CD14-positive monocyte (primary cell): ENCODE measurements around the gene OR6P1. TPM values are rescaled to one million over a fixed set of nuclear protein-coding genes. Genes with fewer than 3 reads are reported as not detected.

Source experiments
- DNase-seq, 3 donors: peaks; one replicate each; pipeline ENCODE4 v3.0.0-alpha.2; 2011 to 2022
- H2AFZ ChIP-seq: 2 replicates; pipeline ENCODE4 v1.6.0; 2012; ENCODE audit warnings: mild to moderate bottlenecking, low read depth, low read length, inconsistent platforms; ENCODE audit not compliant: insufficient read depth, poor library complexity, severe bottlenecking
- H3K27ac ChIP-seq, 2 donors: 1 replicate in 1 of 2; 2 replicates in 1 of 2; pipeline ENCODE4 v1.5.1; 2012 to 2013; ENCODE audit warnings: low read length in 2 of 2, control low read depth in 1 of 2, inconsistent platforms in 1 of 2, low read depth in 1 of 2, mild to moderate bottlenecking in 1 of 2
- H3K27me3 ChIP-seq, 2 donors: one replicate each; pipeline versions ENCODE4 v1.6.0 to v1.6.1; 2011 to 2013; ENCODE audit warnings: low read length in 2 of 2; ENCODE audit not compliant: control insufficient read depth in 2 of 2, insufficient read depth in 2 of 2
- H3K36me3 ChIP-seq, 2 donors: replicated peaks in 1 of 2; 1 replicate in 1 of 2; 2 replicates in 1 of 2; pipeline versions ENCODE4 v1.5.1 to v1.6.1; 2012 to 2013; ENCODE audit warnings: low read length in 2 of 2, control low read depth in 1 of 2, inconsistent platforms in 1 of 2, mild to moderate bottlenecking in 1 of 2; ENCODE audit not compliant: insufficient read depth in 2 of 2, control insufficient read depth in 1 of 2
- H3K4me1 ChIP-seq, 2 donors: 1 replicate in 1 of 2; 2 replicates in 1 of 2; pipeline versions ENCODE4 v1.5.1 to v1.6.1; 2012 to 2013; ENCODE audit warnings: low read length in 2 of 2, control low read depth in 1 of 2, inconsistent platforms in 1 of 2, mild to moderate bottlenecking in 1 of 2, moderate library complexity in 1 of 2; ENCODE audit not compliant: insufficient read depth in 2 of 2, control insufficient read depth in 1 of 2
- H3K4me2 ChIP-seq: replicated peaks from 2 replicates; pipeline ENCODE3; 2012; ENCODE audit warnings: low read length, moderate library complexity, mild to moderate bottlenecking; ENCODE audit not compliant: poor library complexity, severe bottlenecking; ENCODE audit errors: extremely low read depth
- H3K4me3 ChIP-seq, 3 experiments: fragments of 200-600 bp in 1 of 3; sonication (generic) in 1 of 3; replicated peaks in 1 of 3; 1 replicate in 2 of 3; 2 replicates in 1 of 3; pipeline ENCODE4 v1.5.1; 2011 to 2013; ENCODE audit warnings: low read length in 3 of 3, mild to moderate bottlenecking in 3 of 3, control low read depth in 2 of 3, low read depth in 2 of 3, inconsistent platforms in 1 of 3, moderate library complexity in 1 of 3
- H3K79me2 ChIP-seq: 2 replicates; pipeline ENCODE4 v1.6.0; 2012; ENCODE audit warnings: mild to moderate bottlenecking, control low read depth, inconsistent platforms, low read length, moderate library complexity; ENCODE audit not compliant: insufficient read depth
- H3K9ac ChIP-seq: 2 replicates; pipeline ENCODE4 v1.6.0; 2017; ENCODE audit warnings: low read length, mild to moderate bottlenecking; ENCODE audit not compliant: insufficient read depth, poor library complexity, severe bottlenecking
- H3K9me3 ChIP-seq, 2 donors: replicated peaks in 1 of 2; 1 replicate in 1 of 2; 2 replicates in 1 of 2; pipeline versions ENCODE4 v1.5.1 to v1.6.1; 2012 to 2013; ENCODE audit warnings: low read length in 2 of 2, control low read depth in 1 of 2; ENCODE audit not compliant: control insufficient read depth in 1 of 2, insufficient read depth in 1 of 2
- H4K20me1 ChIP-seq: 2 replicates; pipeline ENCODE4 v1.6.0; 2012; ENCODE audit warnings: mild to moderate bottlenecking, low read length, control low read depth, moderate library complexity; ENCODE audit not compliant: insufficient read depth
- H3K27ac Mint-ChIP-seq, 7 donors: one replicate each; pipeline ENCODE4 v1.8.0; 2020; ENCODE audit warnings: mild to moderate bottlenecking in 7 of 7, mixed read lengths in 7 of 7, moderate library complexity in 6 of 7, inconsistent platforms in 2 of 7
- H3K27me3 Mint-ChIP-seq, 3 donors: one replicate each; pipeline ENCODE4 v1.8.0; 2021 to 2022; ENCODE audit warnings: low read depth in 3 of 3, mild to moderate bottlenecking in 3 of 3, mixed read lengths in 3 of 3, moderate library complexity in 3 of 3, inconsistent platforms in 1 of 3
- H3K36me3 Mint-ChIP-seq, 2 donors: one replicate each; pipeline ENCODE4 v1.8.0; 2020; ENCODE audit warnings: mixed read lengths in 2 of 2, inconsistent platforms in 1 of 2, mild to moderate bottlenecking in 1 of 2
- H3K4me1 Mint-ChIP-seq: one replicate; pipeline ENCODE4 v1.8.0; 2020; ENCODE audit warnings: mild to moderate bottlenecking, mixed read lengths
- H3K4me3 Mint-ChIP-seq, 2 donors: one replicate each; pipeline ENCODE4 v1.8.0; 2020; ENCODE audit warnings: mild to moderate bottlenecking in 2 of 2, mixed read lengths in 2 of 2, moderate library complexity in 1 of 2
- H3K9me3 Mint-ChIP-seq, 7 donors: one replicate each; pipeline ENCODE4 v1.8.0; 2020 to 2022; ENCODE audit warnings: mixed read lengths in 7 of 7, mild to moderate bottlenecking in 6 of 7, moderate library complexity in 6 of 7, inconsistent platforms in 2 of 7
- WGBS: methylation state at CpG from one replicate; pipeline ENCODE4 v1.1.5; 2013; ENCODE audit warnings: missing lambda C conversion rate; ENCODE audit not compliant: insufficient coverage; 5-methylcytosine and 5-hydroxymethylcytosine counted together
- intact Hi-C, 2 donors: fragments of 100-400 bp; cut with micrococcal nuclease; formaldehyde crosslinking; loops; one replicate each; pipeline versions ENCODE4 v1.15.0 to v1.15.1; 2023
- polyA plus RNA-seq, 3 donors: library from polyadenylated mRNA; depleted of rRNA in 1 of 3; unstranded in 2 of 3; stranded (reverse) in 1 of 3; fragments of 300-500 nt in 2 of 3; fragments of >200 nt in 1 of 3; fragmentation: Illumina TruSeq in 2 of 3; gene quantifications; 1 replicate in 2 of 3; 2 replicates in 1 of 3; pipeline ENCODE4 v1.2.3, GENCODE V29; 2012 to 2021
- TF ChIP-seq, protein P1 (sequence below): fragments of 200-600 bp; IDR thresholded peaks from one replicate; pipeline ENCODE4 v1.8.0; 2022; ENCODE audit warnings: antibody characterized with exemption, mild to moderate bottlenecking

OR6P1 gene
- polyA plus RNA-seq, 3 donors = not detected

DNA sequence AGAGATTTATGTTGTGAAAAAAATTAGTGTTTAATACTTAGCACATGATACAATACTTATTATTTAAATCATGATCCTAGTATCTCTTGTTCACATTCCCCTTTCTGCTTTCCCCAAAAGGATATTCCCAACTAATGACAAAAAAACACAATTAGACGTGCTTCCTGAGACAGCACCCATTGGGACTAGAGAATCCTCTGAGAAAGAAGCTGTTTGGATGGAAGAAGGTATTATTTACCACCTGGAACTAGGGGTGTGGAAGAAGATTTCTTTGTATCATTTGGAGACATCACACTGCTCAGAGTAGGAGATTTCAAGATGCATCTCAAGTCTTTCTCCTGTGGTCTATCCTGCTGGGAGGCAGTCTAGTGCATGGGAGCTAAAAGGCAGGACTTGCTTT lies 34.6 kb upstream of the OR6P1 start, which contains the start of gene OR10Z1:
OR10Z1 (plus strand) TSS at position 301 of the 400 bp plus-strand sequence. CDS start 1,171 bp downstream, outside the sequence.
- no peak for DNase-seq

DNA sequence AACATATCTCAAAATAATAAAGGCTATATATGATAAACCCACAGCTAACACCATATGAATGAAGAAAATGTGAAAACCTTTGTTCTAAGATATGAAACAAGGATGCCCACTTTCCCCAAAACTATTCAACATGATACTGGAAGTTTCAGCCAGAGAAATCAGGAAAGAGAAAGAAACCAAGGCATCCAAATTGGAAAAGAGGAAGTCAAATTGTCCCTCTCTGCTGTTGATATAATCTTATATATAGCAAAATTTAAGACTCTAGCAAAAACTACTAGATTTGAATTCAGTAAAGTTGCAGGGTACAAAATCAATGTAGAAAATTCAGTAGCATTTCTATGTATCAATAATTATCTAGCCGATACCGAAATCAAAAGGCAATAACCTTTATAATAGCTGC lies 30.4 kb upstream of the OR6P1 start:
- Histone ChIP-seq H3K9me3 (peaks cover 23 to 24% of the 10 kb centered on the region in 2 donors), H3K9ac (no peak overlapping the region), H3K27me3 (no peaks in the 10 kb centered on the region), H3K36me3 (no peaks in the 10 kb centered on the region), H3K27ac (no peak overlapping the region), H3K4me3 (no peak overlapping the region), H3K79me2 (no peaks in the 10 kb centered on the region), H4K20me1 (no peaks in the 10 kb centered on the region), H3K4me2 (no peak overlapping the region), H2AFZ (no peak overlapping the region), H3K4me1 (no peaks in the 10 kb centered on the region)
- TF ChIP-seq, protein P1, sequence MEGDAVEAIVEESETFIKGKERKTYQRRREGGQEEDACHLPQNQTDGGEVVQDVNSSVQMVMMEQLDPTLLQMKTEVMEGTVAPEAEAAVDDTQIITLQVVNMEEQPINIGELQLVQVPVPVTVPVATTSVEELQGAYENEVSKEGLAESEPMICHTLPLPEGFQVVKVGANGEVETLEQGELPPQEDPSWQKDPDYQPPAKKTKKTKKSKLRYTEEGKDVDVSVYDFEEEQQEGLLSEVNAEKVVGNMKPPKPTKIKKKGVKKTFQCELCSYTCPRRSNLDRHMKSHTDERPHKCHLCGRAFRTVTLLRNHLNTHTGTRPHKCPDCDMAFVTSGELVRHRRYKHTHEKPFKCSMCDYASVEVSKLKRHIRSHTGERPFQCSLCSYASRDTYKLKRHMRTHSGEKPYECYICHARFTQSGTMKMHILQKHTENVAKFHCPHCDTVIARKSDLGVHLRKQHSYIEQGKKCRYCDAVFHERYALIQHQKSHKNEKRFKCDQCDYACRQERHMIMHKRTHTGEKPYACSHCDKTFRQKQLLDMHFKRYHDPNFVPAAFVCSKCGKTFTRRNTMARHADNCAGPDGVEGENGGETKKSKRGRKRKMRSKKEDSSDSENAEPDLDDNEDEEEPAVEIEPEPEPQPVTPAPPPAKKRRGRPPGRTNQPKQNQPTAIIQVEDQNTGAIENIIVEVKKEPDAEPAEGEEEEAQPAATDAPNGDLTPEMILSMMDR = no peak
- Mint-ChIP-seq H3K27me3 (peaks cover 0 to 3% (median 0%) of the 10 kb centered on the region in 3 donors), H3K27ac (no peak overlapping the region), H3K36me3 (peaks cover 0 to 3% of the 10 kb centered on the region in 2 donors), H3K4me3 (no peak overlapping the region), H3K9me3 (peaks cover 25 to 37% (median 35%) of the 10 kb centered on the region in 7 donors), H3K4me1 (no peaks in the 10 kb centered on the region)
- DNase-seq = no peak
- no CpG with 5 or more reads among the region's 2 CpGs for whole genome bisulfite sequencing
- intact Hi-C loops = no loop called here

More for the DNA sequence above, 34.6 kb upstream of the OR6P1 start, which contains the start of gene OR10Z1:
- intact Hi-C loops = no loop called here
- Mint-ChIP-seq H3K4me3 (no peak within 1 kb of the TSS), H3K4me1 (no peaks in the 10 kb centered on the region), H3K9me3 (peaks cover 0 to 2% (median 0%) of the 10 kb centered on the region in 7 donors), H3K27ac (no peak within 1 kb of the TSS), H3K36me3 (no peaks in the 10 kb centered on the region), H3K27me3 (peaks cover 0 to 3% (median 0%) of the 10 kb centered on the region in 3 donors)
- Histone ChIP-seq H3K4me2 (no peak within 1 kb of the TSS), H3K27ac (no peak within 1 kb of the TSS), H3K4me1 (no peaks in the 10 kb centered on the region), H3K27me3 (no peaks in the 10 kb centered on the region), H3K36me3 (no peaks in the 10 kb centered on the region), H2AFZ (no peak within 1 kb of the TSS), H4K20me1 (no peaks in the 10 kb centered on the region), H3K9ac (no peak within 1 kb of the TSS), H3K9me3 (no peaks in the 10 kb centered on the region), H3K79me2 (no peaks in the 10 kb centered on the region), H3K4me3 (no peak within 1 kb of the TSS)
- WGBS = 100% methylated on average over 1 of the region's 1 CpG
- TF ChIP-seq, protein P1 = no peak
